ENCODE measurements around the gene ZNF827.

Gene ZNF827

DNA sequence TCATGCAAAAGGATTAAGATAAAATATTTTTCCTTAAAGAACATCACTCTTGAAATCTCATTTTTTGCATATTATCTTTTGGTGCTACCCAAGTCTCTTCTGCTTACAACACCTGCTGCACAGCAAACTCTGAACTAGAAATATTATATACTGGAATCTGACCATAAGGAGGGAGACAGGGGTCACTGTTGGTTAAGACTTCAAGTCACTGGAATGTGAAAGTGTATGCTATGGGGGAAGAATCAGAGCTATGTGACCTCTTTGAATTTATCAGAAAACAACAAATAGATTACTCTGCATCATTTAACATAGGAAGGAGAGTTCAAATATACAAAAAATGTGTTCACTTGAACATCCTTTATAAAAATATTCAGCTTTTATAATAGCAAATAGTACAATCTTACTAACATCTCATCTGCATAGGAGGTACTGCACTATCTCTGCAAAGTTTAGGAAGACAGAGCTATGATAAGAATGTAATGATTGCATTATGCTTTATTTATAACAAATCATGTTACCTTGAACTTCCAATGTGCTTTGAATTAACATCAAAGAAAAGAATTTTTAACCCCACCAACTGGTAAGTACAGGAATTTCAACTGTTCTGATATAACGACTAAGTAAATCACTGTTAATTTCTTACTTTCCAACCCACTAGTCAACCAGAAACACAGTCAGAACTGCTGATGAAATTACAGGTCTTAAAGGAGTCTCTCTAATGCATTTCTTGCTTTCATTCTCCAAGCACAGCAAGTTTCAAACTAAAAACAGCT, 69.8 kb downstream of the ZNF827 start:
- ATAC-seq = peak; percentile 79
- H3K4me1 Mint-ChIP-seq = peaks cover 18% of the 10 kb centered on the region
- no peak for DNase-seq (ENCODE audit: low spot score in 2 of 2)
- no peaks in the 10 kb centered on the region for H3K9me3 Mint-ChIP-seq
- H3K4me3 Mint-ChIP-seq = no peak overlapping the region
- H3K36me3 Mint-ChIP-seq = peaks cover 25% of the 10 kb centered on the region
- no peak overlapping the region for H3K27ac Mint-ChIP-seq

DNA sequence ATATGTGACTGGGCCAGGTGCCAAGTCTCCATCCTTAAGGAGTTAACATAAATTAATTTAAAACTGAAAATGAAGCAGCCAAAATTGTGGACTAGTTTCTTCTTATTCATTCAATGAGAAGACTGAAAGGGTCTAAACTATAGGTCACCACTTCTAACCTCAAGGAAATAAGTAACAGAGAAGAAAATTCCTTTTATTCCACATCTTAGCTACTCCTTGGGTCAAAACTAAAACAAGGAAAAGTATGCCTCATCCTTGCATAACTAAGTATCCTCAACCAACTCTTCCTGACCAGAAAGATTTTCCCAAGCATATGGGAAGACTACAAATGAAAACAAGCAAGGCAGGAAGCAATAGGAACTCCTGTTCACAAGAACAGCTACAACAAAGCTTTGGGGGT, 71.2 kb downstream of the ZNF827 start:
- no peak overlapping the region for H3K4me3 Mint-ChIP-seq
- peaks cover 18% of the 10 kb centered on the region for H3K4me1 Mint-ChIP-seq
- H3K27ac Mint-ChIP-seq = no peak overlapping the region
- ATAC-seq (no peak), DNase-seq (ENCODE audit: low spot score in 2 of 2) (no peak)
- H3K36me3 Mint-ChIP-seq = peaks cover 20% of the 10 kb centered on the region
- H3K9me3 Mint-ChIP-seq = no peaks in the 10 kb centered on the region

DNA sequence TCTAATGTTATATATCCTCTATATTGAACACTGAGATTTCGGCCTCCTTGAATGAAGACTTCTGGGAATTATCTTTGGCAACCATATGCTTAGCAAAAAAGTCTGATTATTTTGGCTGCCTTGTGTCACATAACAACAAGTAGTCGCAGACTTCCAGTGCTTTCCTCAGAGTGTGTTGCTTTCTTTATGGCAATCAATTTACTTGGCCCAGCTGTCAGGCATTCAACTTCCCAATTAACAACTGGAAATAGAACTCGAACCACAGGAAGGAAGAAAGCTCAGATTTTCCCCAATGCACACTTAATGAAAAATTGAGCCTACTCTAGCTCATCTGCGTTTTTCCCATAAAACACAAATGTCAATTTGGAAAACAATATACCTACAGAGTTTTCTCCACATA, 71.6 kb downstream of the ZNF827 start:
- no peak for ATAC-seq

DNA sequence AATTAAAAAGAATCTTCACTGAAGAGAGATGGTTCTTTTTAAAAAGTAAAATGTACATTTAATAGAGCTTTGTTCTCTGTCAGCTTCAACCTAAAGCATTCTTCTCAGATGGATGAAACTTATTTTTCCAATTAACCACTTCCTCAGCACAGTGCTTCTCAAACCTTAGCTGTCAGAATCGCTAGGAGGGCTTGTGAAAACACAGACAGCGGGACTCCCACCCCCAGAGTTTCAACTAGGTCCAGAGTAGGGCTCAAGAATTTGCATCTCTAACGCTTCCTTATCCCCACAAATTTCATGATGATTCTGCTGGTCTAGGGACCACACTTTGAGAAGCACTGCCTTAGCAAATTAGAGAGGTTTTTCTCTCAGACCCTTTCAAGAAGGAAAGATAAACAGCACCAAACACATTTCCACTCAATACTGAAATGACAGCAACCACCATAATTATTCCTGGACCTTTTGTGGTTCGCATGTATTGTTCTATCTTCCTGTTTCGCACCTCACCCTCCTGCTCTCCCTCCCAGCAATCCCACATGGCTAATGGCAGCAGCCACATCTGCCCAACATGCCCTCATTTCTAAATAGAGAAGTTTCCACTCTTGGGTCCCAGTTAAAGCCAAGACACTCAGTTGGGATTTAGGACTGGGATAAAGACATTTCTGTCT, 73.2 kb downstream of the ZNF827 start:
- Mint-ChIP-seq H3K9me3 (no peaks in the 10 kb centered on the region), H3K4me1 (peaks cover 7% of the 10 kb centered on the region), H3K36me3 (peaks cover 20% of the 10 kb centered on the region), H3K27ac (no peak overlapping the region), H3K4me3 (no peak overlapping the region)
- ATAC-seq (no peak), DNase-seq (ENCODE audit: low spot score in 2 of 2) (no peak)

More for the DNA sequence above, 71.6 kb downstream of the ZNF827 start:
- Mint-ChIP-seq H3K9me3 (no peaks in the 10 kb centered on the region), H3K27ac (no peak overlapping the region), H3K4me3 (no peak overlapping the region), H3K4me1 (peaks cover 15% of the 10 kb centered on the region), H3K36me3 (peaks cover 20% of the 10 kb centered on the region)
- no peak for DNase-seq (ENCODE audit: low spot score in 2 of 2)

GRCh38 chr4:145863191-145863590, 75.4 kb downstream of the ZNF827 start:
- ATAC-seq (no peak), DNase-seq (ENCODE audit: low spot score in 2 of 2) (no peak)
- H3K9me3 Mint-ChIP-seq = no peaks in the 10 kb centered on the region
- no peak overlapping the region for H3K4me3 Mint-ChIP-seq
- peaks cover 14% of the 10 kb centered on the region for H3K36me3 Mint-ChIP-seq
- H3K27ac Mint-ChIP-seq = no peak overlapping the region
- peaks cover 7% of the 10 kb centered on the region for H3K4me1 Mint-ChIP-seq

DNA sequence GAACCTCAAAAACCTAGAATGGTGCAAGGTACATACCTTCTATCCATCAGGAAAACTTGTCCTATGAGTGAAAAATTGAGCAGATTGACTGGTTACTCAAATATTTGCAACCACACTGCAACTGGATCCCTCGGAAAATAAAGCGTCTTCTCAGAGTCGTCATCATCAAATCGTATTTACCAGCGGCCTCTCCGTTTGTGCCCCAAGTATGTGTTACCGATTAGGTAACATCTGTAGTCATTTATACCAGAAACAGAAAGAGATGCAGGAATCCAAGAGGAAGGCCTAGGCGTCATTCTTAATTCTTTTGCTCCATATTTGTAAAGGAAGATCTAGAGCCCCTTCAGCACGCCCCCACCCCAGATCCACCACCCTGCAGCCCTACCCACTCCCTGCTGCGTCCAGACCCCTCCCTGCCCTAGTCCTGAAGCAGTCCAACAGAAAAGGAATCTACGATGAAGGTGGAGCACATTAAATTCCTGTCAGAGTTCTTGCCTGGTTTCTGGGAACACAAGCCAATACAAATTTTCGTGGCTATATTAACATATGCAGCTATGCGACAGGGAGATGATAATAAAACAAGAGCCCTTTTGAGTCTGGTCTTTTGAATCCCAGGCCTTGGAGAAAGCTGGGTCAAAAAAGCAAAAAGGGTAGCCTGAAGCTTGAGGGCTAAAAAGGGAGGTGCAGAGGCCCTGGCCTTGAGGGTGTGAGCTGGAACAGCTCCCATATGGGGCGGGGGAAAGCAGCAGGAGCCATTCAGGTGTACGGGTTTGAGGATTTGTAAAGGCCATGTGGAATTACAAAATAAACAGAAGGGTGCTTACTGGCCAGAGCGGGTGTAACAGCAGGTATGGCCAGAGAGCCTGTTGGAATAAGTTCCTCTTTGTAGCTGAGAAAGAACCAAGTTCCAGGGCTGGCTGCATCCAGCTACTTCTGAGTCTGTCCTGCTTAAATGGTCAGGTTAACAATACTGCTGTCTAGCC, 77.0 kb downstream of the ZNF827 start:
- Mint-ChIP-seq H3K36me3 (peaks cover 12% of the 10 kb centered on the region), H3K4me3 (no peak overlapping the region), H3K4me1 (peaks cover 7% of the 10 kb centered on the region), H3K9me3 (no peaks in the 10 kb centered on the region), H3K27ac (peak overlapping the region; percentile 58)
- no peak for DNase-seq (ENCODE audit: low spot score in 2 of 2)
- ATAC-seq = no peak

GRCh38 chr4:145860897-145861296, 77.7 kb downstream of the ZNF827 start:
- no peak overlapping the region for H3K27ac Mint-ChIP-seq

DNA sequence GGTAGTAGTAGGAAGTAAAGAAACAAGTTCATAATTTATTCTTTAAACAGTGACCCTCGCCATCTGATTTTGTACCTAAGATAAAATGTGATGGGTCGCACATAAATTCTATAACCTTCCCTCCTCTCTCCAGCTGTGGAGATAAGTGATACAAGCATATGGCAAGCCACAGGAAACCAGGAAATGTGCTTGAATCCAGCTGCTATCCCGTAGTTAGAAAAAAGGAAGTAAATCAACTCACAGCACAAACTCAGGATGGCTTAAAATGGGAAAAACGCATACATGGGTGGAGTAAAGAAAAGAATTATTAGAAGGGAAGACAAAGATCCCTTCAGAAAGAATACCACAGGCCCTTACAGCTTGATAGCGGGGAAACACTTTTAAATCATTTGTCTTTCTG, 78.2 kb downstream of the ZNF827 start:
- ATAC-seq (no peak), DNase-seq (ENCODE audit: low spot score in 2 of 2) (no peak)
- Mint-ChIP-seq H3K9me3 (no peaks in the 10 kb centered on the region), H3K27ac (no peak overlapping the region), H3K4me1 (peaks cover 2% of the 10 kb centered on the region), H3K36me3 (peaks cover 13% of the 10 kb centered on the region), H3K4me3 (no peak overlapping the region)

More at GRCh38 chr4:145860897-145861296, 77.7 kb downstream of the ZNF827 start:
- Mint-ChIP-seq H3K4me1 (peaks cover 7% of the 10 kb centered on the region), H3K9me3 (no peaks in the 10 kb centered on the region), H3K4me3 (no peak overlapping the region), H3K36me3 (peaks cover 13% of the 10 kb centered on the region)
- no peak for ATAC-seq
- DNase-seq (ENCODE audit: low spot score in 2 of 2) = no peak

DNA sequence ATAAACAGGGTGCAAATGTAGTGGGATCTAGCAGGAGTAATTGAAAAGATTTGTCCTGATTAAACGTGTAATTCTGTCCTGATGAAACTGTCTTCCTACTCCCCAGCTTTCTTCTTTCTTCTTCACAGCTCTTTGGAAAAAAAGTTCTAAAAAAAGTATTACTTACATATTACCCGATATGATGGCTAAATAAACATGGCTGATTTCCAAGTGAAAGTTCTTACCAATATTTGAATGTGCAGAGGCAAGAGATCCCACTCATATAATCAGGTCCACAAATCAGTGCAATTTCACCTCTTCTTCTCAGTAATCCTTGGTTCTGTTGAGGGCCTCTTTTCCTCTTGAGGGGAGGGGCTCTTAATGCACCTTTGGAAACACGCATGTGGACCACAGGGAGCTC, 78.7 kb downstream of the ZNF827 start:
- Mint-ChIP-seq H3K4me1 (no peaks in the 10 kb centered on the region), H3K4me3 (no peak overlapping the region), H3K27ac (no peak overlapping the region), H3K36me3 (peaks cover 13% of the 10 kb centered on the region), H3K9me3 (no peaks in the 10 kb centered on the region)
- ATAC-seq (no peak), DNase-seq (ENCODE audit: low spot score in 2 of 2) (no peak)

DNA sequence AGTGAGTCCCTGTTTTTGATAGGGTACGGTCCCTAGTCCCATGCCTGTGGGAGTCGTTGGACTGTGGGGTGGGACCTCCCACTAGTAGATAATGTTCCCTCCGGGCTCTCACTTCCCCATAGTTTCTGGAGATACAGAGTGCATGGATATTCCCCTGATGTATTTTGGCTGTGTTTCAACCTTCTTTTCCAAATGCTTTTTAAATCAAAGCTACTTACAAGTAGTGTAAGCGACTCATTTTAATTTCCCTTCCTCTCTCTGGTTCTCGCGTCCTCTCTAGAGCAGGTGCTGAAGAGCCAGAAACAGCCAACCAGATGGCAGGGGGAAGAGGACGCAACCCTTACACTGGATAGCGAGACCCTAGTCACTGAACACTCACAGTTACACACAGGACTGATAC, 79.2 kb downstream of the ZNF827 start:
- ATAC-seq = no peak
- Mint-ChIP-seq H3K4me3 (no peak overlapping the region), H3K36me3 (peaks cover 13% of the 10 kb centered on the region), H3K4me1 (no peaks in the 10 kb centered on the region), H3K27ac (no peak overlapping the region), H3K9me3 (no peaks in the 10 kb centered on the region)
- DNase-seq (ENCODE audit: low spot score in 2 of 2) = no peak

DNA sequence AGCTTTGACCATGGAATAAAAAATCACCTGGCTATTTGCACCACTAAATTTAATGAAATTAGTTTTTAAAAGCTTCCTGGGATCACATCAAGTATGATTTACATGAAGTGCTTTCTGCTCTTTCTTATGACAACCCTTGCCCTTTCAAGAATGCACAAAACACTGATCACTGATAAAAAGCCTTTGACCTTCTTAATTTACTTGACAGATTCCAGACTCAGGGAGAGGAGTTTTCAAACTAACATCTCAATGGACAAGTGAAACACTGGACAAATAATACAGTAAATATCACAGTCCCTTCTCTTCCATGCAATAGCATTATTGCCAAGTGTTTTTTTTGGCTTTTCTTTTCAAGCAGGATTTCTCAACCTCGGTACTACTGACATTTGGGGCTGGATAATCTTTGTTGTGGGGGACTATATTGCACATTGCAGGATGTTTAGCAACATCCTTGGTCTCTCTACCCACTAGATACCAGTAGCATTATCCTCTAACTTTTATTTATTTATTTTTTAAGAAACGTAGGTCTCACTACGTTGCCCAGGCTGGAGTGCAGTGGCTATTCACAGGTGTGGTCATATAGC, 86.3 kb downstream of the ZNF827 start:
- ATAC-seq = no peak
- peak overlapping the region; percentile 58 for H3K27ac Mint-ChIP-seq
- no peak for DNase-seq (ENCODE audit: low spot score in 2 of 2)
- no peaks in the 10 kb centered on the region for H3K4me1 Mint-ChIP-seq
- no peak overlapping the region for H3K4me3 Mint-ChIP-seq
- H3K36me3 Mint-ChIP-seq = peaks cover 36% of the 10 kb centered on the region
- no peaks in the 10 kb centered on the region for H3K9me3 Mint-ChIP-seq

DNA sequence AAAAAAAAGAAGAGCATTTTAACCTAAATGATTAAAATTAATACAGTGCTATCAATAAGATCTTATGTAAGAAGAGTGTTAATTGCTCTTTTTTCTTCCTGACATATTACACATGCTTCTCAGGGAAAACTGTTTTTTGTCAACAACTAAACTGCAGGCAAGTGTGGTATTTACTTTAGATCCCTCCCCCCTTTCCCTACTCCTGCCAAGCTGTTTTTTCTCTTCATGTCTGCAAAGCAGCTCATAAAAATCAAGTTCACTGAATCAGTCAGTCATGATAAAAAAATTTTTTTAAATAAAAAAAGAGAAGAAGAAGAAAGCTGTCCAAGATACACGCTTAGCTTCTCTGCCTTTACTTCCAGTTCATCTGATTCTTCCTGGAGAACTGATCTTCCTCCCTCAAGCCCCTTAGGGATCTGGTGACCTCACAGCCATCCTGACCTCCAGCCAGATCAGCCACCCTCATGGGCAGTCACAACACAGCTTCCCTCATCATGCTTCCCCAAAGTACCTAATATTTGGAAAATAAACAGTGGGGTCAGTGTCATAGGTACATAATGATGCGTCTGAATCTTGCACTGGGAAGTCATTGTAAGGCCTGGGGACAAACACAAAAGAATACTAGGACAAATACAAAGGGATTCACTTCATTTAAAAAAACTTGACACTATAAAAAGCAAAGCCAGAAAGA, 87.0 kb downstream of the ZNF827 start:
- no peaks in the 10 kb centered on the region for H3K4me1 Mint-ChIP-seq
- no peak overlapping the region for H3K4me3 Mint-ChIP-seq
- no peaks in the 10 kb centered on the region for H3K9me3 Mint-ChIP-seq
- peaks cover 33% of the 10 kb centered on the region for H3K36me3 Mint-ChIP-seq
- H3K27ac Mint-ChIP-seq = peak overlapping the region; percentile 58
- no peak for DNase-seq (ENCODE audit: low spot score in 2 of 2)
- no peak for ATAC-seq

DNA sequence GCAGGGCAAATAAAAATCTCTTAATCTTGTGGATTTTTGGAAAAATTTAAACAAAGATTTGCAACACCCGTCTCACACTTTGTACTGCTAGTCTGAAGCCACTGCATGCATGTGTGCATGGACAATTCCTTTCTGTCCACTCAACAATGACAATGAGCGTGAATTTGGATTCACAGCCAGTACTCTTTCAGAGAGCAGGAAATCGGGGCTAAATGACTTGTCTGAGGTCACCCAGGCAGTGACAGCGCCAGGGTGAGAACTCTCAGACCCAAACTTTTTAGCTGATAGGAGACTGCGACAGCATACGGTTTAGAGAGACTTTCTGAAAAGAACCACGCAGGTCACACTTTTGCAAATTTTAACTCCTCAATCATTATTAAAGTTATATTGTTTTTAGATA, 90.9 kb downstream of the ZNF827 start:
- Mint-ChIP-seq H3K4me1 (peaks cover 11% of the 10 kb centered on the region), H3K9me3 (no peaks in the 10 kb centered on the region), H3K4me3 (no peak overlapping the region), H3K36me3 (peaks cover 56% of the 10 kb centered on the region), H3K27ac (no peak overlapping the region)
- DNase-seq (ENCODE audit: low spot score in 2 of 2) = no peak
- no peak for ATAC-seq

GRCh38 chr4:145845118-145845517, 93.5 kb downstream of the ZNF827 start:
- H3K4me1 Mint-ChIP-seq = peaks cover 11% of the 10 kb centered on the region
- H3K36me3 Mint-ChIP-seq = peaks cover 72% of the 10 kb centered on the region
- no peak for DNase-seq (ENCODE audit: low spot score in 2 of 2)
- H3K4me3 Mint-ChIP-seq = no peak overlapping the region
- H3K27ac Mint-ChIP-seq = peak overlapping the region; percentile 68
- no peaks in the 10 kb centered on the region for H3K9me3 Mint-ChIP-seq
- ATAC-seq = no peak

Data from stimulated activated effector memory CD8-positive, alpha-beta T cell treated with anti-CD3 and anti-CD28 coated beads, Interleukin-12 subunit alpha, Interleukin-12 subunit beta, amount 100 ng/mL, for 72 hours (primary cell).